AG20443 (cell line): ENCODE measurements around the gene EYA3.

ENCODE experiments used
- DNase-seq: peaks from one replicate; pipeline ENCODE4 v3.0.0; 2012; ENCODE audit warnings: low spot score, mixed read lengths

The EYA3 gene, protein sequence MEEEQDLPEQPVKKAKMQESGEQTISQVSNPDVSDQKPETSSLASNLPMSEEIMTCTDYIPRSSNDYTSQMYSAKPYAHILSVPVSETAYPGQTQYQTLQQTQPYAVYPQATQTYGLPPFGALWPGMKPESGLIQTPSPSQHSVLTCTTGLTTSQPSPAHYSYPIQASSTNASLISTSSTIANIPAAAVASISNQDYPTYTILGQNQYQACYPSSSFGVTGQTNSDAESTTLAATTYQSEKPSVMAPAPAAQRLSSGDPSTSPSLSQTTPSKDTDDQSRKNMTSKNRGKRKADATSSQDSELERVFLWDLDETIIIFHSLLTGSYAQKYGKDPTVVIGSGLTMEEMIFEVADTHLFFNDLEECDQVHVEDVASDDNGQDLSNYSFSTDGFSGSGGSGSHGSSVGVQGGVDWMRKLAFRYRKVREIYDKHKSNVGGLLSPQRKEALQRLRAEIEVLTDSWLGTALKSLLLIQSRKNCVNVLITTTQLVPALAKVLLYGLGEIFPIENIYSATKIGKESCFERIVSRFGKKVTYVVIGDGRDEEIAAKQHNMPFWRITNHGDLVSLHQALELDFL

GRCh38 chr1:28088168-28088961 lies at the start of gene EYA3:
TSS of gene EYA3 (minus strand) at chr1:28088610. CDS start at chr1:28058026, 30,584 bp downstream.
- DNase-seq: peak; percentile 100

DNA sequence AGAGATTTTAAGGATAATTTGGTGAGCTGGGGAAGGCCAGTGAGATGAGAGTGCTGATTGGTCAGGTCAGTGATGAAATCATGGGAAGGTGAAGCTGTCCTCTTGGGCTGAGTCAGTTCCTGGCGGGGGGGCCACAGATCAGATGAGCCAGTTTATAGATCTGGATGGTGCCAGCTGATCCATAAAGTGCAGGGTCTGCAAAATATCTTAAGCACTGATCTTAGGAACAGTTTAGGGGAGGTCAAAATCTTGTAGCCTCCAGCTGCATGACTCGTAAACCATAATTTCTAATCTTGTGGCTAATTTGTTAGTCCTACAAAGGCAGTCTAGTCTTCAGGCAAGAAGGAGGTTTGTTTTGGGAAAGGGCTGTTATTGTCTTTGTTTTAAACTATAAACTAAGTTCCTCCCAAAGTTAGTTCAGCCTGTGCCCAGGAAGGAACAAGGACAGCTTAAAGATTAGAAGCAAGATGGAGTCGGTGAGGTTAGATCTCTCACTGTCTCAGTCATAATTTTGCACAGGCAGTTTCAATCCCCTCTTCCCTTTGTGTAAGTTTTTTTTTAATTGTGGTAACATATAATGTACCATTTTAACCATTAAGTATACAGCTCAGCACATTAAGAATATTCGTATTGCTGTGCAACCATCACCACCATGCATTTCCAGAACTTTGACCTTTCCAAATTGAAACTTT lies 48.7 kb upstream of the EYA3 start:
- DNase-seq: no peak

DNA sequence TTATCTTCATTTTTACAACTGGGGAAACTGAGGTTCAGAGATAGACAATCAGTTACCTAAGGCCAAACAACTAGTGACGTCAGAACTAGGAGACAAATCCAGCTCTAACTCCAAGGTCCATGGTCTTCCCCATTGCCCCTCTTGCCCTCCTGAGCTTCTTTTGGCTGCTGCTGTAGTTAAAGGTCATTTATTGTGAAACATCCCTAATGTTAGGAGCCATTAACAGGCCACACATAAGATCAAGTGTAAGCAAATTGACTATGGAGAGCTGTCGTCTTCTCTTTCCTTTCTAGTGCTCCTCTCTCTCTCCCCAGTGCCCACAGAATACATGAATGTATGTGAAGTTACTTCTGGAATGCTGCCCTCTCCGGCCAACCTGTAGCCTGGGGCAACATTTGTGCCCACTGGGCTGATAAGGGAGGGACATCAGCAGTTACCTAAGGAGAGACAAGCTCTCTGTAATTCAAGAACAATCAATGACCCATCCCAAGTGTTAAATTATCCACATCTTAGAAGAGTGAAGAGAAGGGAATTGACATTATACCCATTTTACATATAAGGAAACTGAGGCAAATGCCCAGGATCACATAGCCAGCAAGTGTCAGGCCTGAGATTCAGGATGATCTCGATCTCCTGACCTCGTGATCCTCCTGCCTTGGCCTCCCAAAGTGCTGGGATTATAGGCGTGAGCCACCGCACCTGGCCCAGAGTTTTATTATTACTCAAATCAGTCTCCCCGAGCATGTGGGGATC lies 47.9 kb upstream of the EYA3 start:
- no peak for DNase-seq

DNA sequence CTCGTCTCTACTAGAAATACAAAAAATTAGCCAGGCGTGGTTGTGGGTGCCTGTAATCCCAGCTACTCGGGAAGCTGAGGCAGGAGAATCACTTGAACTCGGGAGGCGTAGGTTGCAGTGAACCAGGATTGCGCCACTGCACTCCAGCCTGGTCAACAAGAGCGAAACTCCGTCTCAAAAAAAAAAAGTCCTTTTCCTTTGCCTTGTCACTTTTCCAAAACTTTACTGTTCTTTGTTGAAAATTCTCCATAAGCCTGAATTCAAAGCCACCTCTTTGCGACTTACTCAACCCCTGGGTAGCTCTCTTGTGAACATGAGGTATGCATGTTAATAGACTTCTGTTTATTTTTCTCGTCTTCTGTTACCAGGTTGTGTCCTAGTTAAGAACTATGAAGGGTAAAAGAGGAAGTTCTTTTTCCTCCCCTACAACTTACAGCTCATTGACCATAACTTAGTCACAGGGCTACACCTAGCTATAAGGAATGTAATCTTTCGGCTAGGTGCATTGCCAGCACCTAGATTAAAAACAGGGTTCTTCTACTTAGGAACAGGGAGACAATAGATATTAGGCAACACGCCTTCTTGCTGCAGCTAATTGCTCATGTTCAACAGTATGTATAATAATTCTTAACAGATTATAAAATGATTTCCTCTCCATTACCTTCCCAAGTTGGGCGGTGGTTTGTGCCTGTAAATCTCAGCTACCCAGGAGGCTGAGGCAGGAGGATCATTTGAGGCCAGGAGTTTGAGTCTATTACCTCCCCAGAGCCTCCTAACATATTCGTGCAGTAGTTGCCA lies 47.2 kb upstream of the EYA3 start:
- DNase-seq: no peak

DNA sequence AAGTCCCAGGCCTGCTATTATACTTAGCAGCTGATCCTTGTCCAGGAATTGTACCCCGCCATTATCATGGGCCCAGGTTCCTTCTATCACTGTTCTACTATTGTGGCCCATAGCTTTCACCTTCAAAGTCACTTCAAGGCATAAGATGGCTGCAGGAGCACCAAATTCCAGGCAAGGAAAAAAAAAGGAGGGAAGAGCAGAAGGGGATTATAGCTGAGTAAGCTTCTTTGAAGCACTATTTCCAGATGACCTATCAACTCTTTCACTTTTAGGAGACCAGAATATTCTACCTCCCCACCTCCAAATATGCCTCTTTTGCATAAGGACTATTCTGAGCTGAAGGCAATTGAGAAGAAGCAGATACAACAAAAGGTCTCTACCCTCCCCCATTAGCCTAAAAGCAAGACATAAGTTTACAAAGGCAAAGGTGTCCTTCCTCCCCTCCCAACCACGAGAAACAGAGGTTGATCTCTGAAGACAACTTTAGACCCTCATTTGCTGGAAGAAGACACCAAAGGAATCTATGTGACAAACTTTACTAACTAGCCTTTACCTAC lies 46.3 kb upstream of the EYA3 start:
- no peak for DNase-seq

- no peak for DNase-seq
Observed at GRCh38 chr1:28132171-28133167, 44.1 kb upstream of the EYA3 start.

DNA sequence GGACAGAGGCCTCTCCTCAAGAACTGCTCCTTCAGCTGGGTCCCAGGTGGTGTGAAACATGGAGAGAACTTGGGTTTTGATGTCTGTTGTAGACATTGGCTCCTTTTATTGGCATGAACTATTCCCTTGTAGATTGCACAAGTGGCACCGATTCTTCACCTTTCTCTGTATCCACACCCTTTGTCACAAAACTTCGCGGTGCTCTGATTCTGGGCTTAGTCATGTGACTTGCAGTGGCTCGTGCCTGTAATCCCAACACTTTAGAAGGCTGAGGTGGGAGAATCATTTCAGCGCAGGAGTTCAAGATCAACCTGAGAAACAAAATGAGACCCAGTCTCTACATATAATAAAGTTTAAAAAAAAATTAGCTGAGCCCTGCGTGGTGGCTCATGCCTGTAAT lies 42.5 kb upstream of the EYA3 start:
- DNase-seq: no peak

- DNase-seq: peak; percentile 57
Observed at GRCh38 chr1:28129150-28129549, 40.7 kb upstream of the EYA3 start.

- DNase-seq: no peak
Observed at GRCh38 chr1:28127617-28128257, 39.3 kb upstream of the EYA3 start.

DNA sequence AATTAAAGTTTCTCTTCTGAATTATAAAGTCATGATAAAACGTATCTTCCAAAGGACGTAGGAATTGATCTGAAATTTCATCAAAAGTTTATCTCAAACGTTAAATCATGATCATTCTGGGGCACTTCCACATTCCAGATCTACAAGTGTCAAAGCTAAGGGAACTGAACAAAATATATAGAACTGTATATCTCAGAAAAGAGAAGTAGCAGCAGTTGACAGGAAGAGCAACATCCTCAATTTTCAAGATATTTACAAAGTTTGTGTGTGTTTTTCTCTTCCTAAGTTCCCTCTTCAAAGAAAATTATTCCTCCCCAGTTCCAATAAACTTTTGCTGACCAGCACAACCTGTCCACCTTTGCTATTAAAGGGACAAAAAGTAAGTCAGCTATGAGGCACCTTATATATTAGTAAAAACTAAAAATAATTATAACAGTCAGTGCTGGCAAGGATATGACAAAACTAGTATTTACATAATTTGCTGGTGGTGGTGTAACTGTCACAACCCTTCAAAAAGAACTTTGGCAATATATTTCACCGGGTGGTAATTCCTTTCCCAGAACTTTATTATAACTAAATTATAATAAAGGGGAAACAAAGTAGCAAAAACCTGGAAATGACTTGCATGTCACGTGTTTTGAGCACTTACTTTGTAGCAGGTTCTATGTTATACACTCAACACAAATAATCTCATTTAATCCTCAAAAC lies 38.5 kb upstream of the EYA3 start:
- DNase-seq: no peak

- DNase-seq: no peak
Observed at GRCh38 chr1:28126212-28126611, 37.8 kb upstream of the EYA3 start.

GRCh38 chr1:28123461-28123961 lies 35.1 kb upstream of the EYA3 start:
- peak; percentile 63 for DNase-seq

GRCh38 chr1:28122183-28122582 lies 33.8 kb upstream of the EYA3 start:
- peak; percentile 41 for DNase-seq

DNA sequence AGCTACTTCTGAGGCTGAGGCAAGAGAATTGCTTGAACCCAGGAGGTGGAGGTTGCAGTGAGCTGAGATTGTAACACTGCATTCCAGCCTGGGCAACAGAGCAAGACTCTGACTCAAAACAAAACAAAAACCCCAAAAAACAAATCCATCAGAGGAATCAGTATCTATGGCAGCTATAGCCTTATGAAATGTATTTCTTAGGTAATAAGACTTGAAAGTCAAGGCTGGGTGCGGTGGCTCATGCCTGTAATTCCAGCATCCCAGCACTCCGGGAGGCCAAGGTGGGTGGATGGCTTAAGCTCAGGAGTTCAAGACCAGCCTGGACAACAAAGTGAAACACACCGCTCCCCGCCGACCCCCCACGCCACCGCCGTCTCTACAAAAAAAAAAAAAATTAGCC lies 31.1 kb upstream of the EYA3 start:
- DNase-seq: no peak

- no peak for DNase-seq
Observed at GRCh38 chr1:28118640-28119307, 30.4 kb upstream of the EYA3 start.

DNA sequence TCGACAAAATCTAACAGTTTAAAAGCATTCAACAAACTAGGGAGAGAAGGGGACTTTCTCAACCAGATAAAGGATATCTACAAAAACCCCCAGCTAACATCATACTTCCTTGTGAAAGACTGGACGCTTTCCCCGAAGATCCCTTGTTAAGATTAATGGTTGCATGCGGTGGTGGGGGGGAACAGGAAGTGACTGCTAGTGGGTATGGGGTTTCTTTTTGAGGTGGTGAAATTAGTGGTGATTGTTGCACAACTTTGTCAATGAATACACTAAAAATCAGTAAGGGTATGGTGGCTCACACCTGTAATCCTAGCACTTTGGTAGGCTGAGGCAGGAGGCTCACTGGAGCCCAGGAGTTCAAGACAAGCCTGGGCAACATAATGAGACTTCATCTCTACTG lies 26.9 kb upstream of the EYA3 start:
- no peak for DNase-seq

DNA sequence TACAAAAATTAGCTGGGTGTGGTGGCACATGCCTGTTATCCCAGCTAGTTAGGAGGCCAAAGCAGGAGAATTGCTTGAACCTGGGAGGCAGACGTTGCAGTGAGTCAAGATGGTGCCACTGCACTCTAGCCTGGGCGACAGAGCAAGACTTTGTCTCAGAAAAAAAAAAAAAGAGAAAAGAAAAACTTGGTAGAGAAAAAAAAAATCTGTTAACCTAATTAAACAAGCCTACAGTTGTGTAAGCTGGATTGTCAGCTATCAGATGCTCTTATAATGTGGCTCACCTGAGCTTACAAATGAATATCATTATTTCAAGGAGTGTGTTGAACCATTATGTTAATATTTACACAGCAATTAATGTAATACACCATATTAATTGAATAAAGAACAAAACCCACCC lies 26.4 kb upstream of the EYA3 start:
- no peak for DNase-seq
